H1 (cell line): ENCODE results near the gene KIF23. TPM values are rescaled to one million over a fixed set of nuclear protein-coding genes. Genes with fewer than 3 reads are reported as not detected.
A peak's percentile ranks its signal among the peaks of the same experiment; 100 is the strongest.

Experiments used
- CBX8 ChIP-seq: fragments of 300-800, 300-1000 bp; sonication (generic); IDR thresholded peaks from 2 replicates; pipeline ENCODE4 v1.7.1; 2016; ENCODE audit warnings: low read depth, low read length, borderline replicate concordance
- CHD2 ChIP-seq: IDR thresholded peaks from 2 replicates; pipeline ENCODE4 v1.6.1; 2012; ENCODE audit warnings: low read length, improper control_type of control experiment
- CREB1 ChIP-seq: IDR thresholded peaks from 2 replicates; pipeline ENCODE4 v1.6.1; 2012; ENCODE audit warnings: inconsistent platforms
- CTCF ChIP-seq, 3 experiments: IDR thresholded peaks; 1 replicate in 2 of 3; 2 replicates in 1 of 3; pipeline versions ENCODE4 v1.5.1 to v1.6.1; 2011; ENCODE audit warnings: low read length in 3 of 3, mild to moderate bottlenecking in 3 of 3, inconsistent platforms in 2 of 3, low read depth in 1 of 3, moderate library complexity in 1 of 3; ENCODE audit not compliant: insufficient read depth in 1 of 3; ENCODE audit errors: control extremely low read depth in 1 of 3
- EZH2 ChIP-seq: fragments of 200-600 bp; sonication (generic); IDR thresholded peaks from 2 replicates; pipeline ENCODE4 v1.7.1; 2012; ENCODE audit warnings: low read depth, mild to moderate bottlenecking, moderate library complexity, low read length, inconsistent platforms; ENCODE audit not compliant: severe bottlenecking
- GABPA ChIP-seq: IDR thresholded peaks from 2 replicates; pipeline ENCODE4 v1.6.1; 2011; ENCODE audit warnings: mild to moderate bottlenecking, low read length, moderate library complexity, borderline replicate concordance; ENCODE audit not compliant: insufficient read depth
- KDM4A ChIP-seq: IDR thresholded peaks from one replicate; pipeline ENCODE4 v1.7.1; 2012; ENCODE audit warnings: low read depth, mild to moderate bottlenecking, moderate library complexity, low read length, inconsistent platforms; ENCODE audit not compliant: severe bottlenecking
- NANOG ChIP-seq: IDR thresholded peaks from 2 replicates; pipeline ENCODE4 v1.6.1; 2011; ENCODE audit warnings: low read length, low read depth, mild to moderate bottlenecking, inconsistent platforms; ENCODE audit not compliant: insufficient read depth, poor library complexity, severe bottlenecking
- NRF1 ChIP-seq: IDR thresholded peaks from 2 replicates; pipeline ENCODE4 v1.6.1; 2011; ENCODE audit warnings: mild to moderate bottlenecking, low read depth, low read length, improper control_type of control experiment
- SRF ChIP-seq: IDR thresholded peaks from 2 replicates; pipeline ENCODE4 v1.6.1; 2011; ENCODE audit warnings: mild to moderate bottlenecking, low read depth, low read length, moderate library complexity
- TAF1 ChIP-seq: IDR thresholded peaks from 2 replicates; pipeline ENCODE4 v1.6.1; 2011; ENCODE audit warnings: mild to moderate bottlenecking, low read depth, low read length
- TCF12 ChIP-seq: IDR thresholded peaks from 2 replicates; pipeline ENCODE4 v1.6.1; 2011; ENCODE audit warnings: low read depth, mild to moderate bottlenecking, low read length
- polyA plus RNA-seq, 7 experiments: library from polyadenylated mRNA; depleted of rRNA in 3 of 7; stranded (reverse) in 5 of 7; unstranded in 2 of 7; fragments of >200 nt in 5 of 7; fragments of 200-250 nt in 2 of 7; gene quantifications; 1 replicate in 5 of 7; 2 replicates in 1 of 7; 4 replicates in 1 of 7; pipeline versions ENCODE4 v1.2.1 to v1.2.3, GENCODE V29; 2011 to 2013; ENCODE audit warnings: missing spikeins in 2 of 7, mixed read lengths in 2 of 7
- total RNA-seq: library from RNA; stranded (reverse); fragmentation: NEBNext Ultra II Directional; extraction: Animal tissue kit (Norgen Biotek cat#: 25700); gene quantifications from 2 replicates; pipeline ENCODE4 v1.2.1, GENCODE V29; 2021

Gene KIF23
- total and polyA plus RNA-seq, 2 of the 8 experiments (the other 6 are each of a cell fraction or from before 2014, with no cell fraction given) = 26.2 to 77.4 TPM

- TF ChIP-seq TCF12 (no peak), CREB1 (peak; percentile 46), GABPA (no peak; the same call in 1 of the 2 replicates), SRF (no peak), NRF1 (peak; percentile 68), TAF1 (peak; percentile 100), EZH2 (no peak), CHD2 (no peak), CBX8 (no peak), CTCF (IDR thresholded peaks at IDR 0.05; ENCODE audit: control extremely low read depth in 1 of 3, insufficient read depth in 1 of 3, low read depth in 1 of 3, low read length in 3 of 3) (no peak), KDM4A (peak; percentile 30), NANOG (no peak)
These were observed 38.8 kb downstream of the KIF23 start, which contains the start of gene RPLP1 (continued) for GRCh38 chr15:69452692-69453521.
